ENCODE data around the gene SETBP1. TPM values are rescaled to one million over a fixed set of nuclear protein-coding genes. Genes with fewer than 3 reads are reported as not detected.

The SETBP1 gene
- total RNA-seq, 1 donor from 2014 or later: 12.0 TPM

GRCh38 chr18:44912740-44913478 lies 232.2 kb downstream of the SETBP1 start:
- Histone ChIP-seq H3K27me3 (no peaks in the 10 kb centered on the region), H3K4me3 (no peak overlapping the region), H3F3A (ENCODE audit: low read depth) (no peaks in the 10 kb centered on the region), H3K4me1 (no peaks in the 10 kb centered on the region), H3K4me2 (no peak overlapping the region), H3K36me3 (no peaks in the 10 kb centered on the region), H3K79me2 (ENCODE audit: low read depth) (no peaks in the 10 kb centered on the region), H4K20me1 (ENCODE audit: low read depth) (no peaks in the 10 kb centered on the region), H3K9ac (no peak overlapping the region), H3K27ac (no peak overlapping the region), H3K9me3 (ENCODE audit: low read depth) (no peaks in the 10 kb centered on the region), H2AFZ (replicated peaks) (no peak overlapping the region)
- no peak overlapping the region for H3K27ac Mint-ChIP-seq
- peaks cover 12% of the 10 kb centered on the region for H3K36me3 Mint-ChIP-seq
- no peaks in the 10 kb centered on the region for H3K9me3 Mint-ChIP-seq
- H3K27me3 Mint-ChIP-seq (ENCODE audit: insufficient read depth, low read depth): peaks cover 2% of the 10 kb centered on the region
- peaks cover 5% of the 10 kb centered on the region for H3K4me1 Mint-ChIP-seq
- no peak overlapping the region for H3K4me3 Mint-ChIP-seq
- no peak for TF ChIP-seq EZH2 (IDR thresholded peaks at IDR 0.05)
- no peak for TF ChIP-seq EZH2phosphoT487 (IDR thresholded peaks at IDR 0.05)
- no peak for TF ChIP-seq CTCF (IDR thresholded peaks at IDR 0.05)
- no peak for DNase-seq (ENCODE audit: low spot score)

GRCh38 chr18:44914028-44914427 lies 233.3 kb downstream of the SETBP1 start:
- peaks cover 2% of the 10 kb centered on the region for H3K9me3 Mint-ChIP-seq
- H3K27ac Mint-ChIP-seq: no peak overlapping the region
- no peak overlapping the region for H3K4me3 Mint-ChIP-seq
- peaks cover 2% of the 10 kb centered on the region for H3K27me3 Mint-ChIP-seq (ENCODE audit: insufficient read depth, low read depth)
- Histone ChIP-seq H3F3A (ENCODE audit: low read depth) (no peaks in the 10 kb centered on the region), H4K20me1 (ENCODE audit: low read depth) (no peaks in the 10 kb centered on the region), H3K4me2 (no peak overlapping the region), H3K4me1 (no peaks in the 10 kb centered on the region), H3K9me3 (ENCODE audit: low read depth) (no peaks in the 10 kb centered on the region), H2AFZ (replicated peaks) (no peak overlapping the region), H3K9ac (no peak overlapping the region), H3K36me3 (no peaks in the 10 kb centered on the region), H3K4me3 (no peak overlapping the region), H3K27ac (no peak overlapping the region), H3K79me2 (ENCODE audit: low read depth) (no peaks in the 10 kb centered on the region), H3K27me3 (no peaks in the 10 kb centered on the region)
- DNase-seq (ENCODE audit: low spot score): no peak
- peaks cover 18% of the 10 kb centered on the region for H3K36me3 Mint-ChIP-seq
- no peak for TF ChIP-seq CTCF (IDR thresholded peaks at IDR 0.05)
- no peak for TF ChIP-seq EZH2 (IDR thresholded peaks at IDR 0.05)
- TF ChIP-seq EZH2phosphoT487 (IDR thresholded peaks at IDR 0.05): no peak
- peaks cover 9% of the 10 kb centered on the region for H3K4me1 Mint-ChIP-seq

GRCh38 chr18:44915213-44915612 lies 234.5 kb downstream of the SETBP1 start:
- no peaks in the 10 kb centered on the region for H4K20me1 ChIP-seq (ENCODE audit: low read depth)
- H3K4me3 ChIP-seq: no peak overlapping the region
- Mint-ChIP-seq H3K27me3 (ENCODE audit: insufficient read depth, low read depth) (peaks cover 2% of the 10 kb centered on the region), H3K4me1 (peaks cover 9% of the 10 kb centered on the region), H3K9me3 (peaks cover 2% of the 10 kb centered on the region), H3K36me3 (peaks cover 22% of the 10 kb centered on the region), H3K4me3 (no peak overlapping the region), H3K27ac (no peak overlapping the region)
- TF ChIP-seq EZH2phosphoT487 (IDR thresholded peaks at IDR 0.05) (no peak), CTCF (IDR thresholded peaks at IDR 0.05) (no peak), EZH2 (IDR thresholded peaks at IDR 0.05) (no peak)
- no peak for DNase-seq (ENCODE audit: low spot score)
- no peaks in the 10 kb centered on the region for H3F3A ChIP-seq (ENCODE audit: low read depth)
- no peak overlapping the region for H3K9ac ChIP-seq
- H3K4me2 ChIP-seq: no peak overlapping the region
- no peak overlapping the region for H3K27ac ChIP-seq
- no peaks in the 10 kb centered on the region for H3K4me1 ChIP-seq
- no peaks in the 10 kb centered on the region for H3K9me3 ChIP-seq (ENCODE audit: low read depth)
- no peaks in the 10 kb centered on the region for H3K79me2 ChIP-seq (ENCODE audit: low read depth)
- H3K36me3 ChIP-seq: no peaks in the 10 kb centered on the region
- H3K27me3 ChIP-seq: no peaks in the 10 kb centered on the region
- H2AFZ ChIP-seq (replicated peaks): no peak overlapping the region

Measured in neural progenitor cell (in vitro differentiated cells).